Dermis microvascular lymphatic vessel endothelial cell (primary cell): Measurements from ENCODE around the gene HMHB1. TPM values are rescaled to one million over a fixed set of nuclear protein-coding genes. Genes with fewer than 3 reads are reported as not detected.
"Not testable (repeated sequence)": the region's sequence is repeated elsewhere in the genome, so short reads cannot be mapped to it uniquely, and the experiment has no call there.

ENCODE experiments used
- DNase-seq, 2 donors: peaks; one replicate each; pipeline versions ENCODE4 v3.0.0 to v3.0.0-alpha.2; 2010; ENCODE audit warnings: low read depth in 2 of 2
- total RNA-seq: library from RNA; depleted of rRNA; stranded (reverse); fragments of >200 nt; gene quantifications from 2 replicates; pipeline ENCODE4 v1.2.1, GENCODE V29; 2014

Gene HMHB1
- total RNA-seq, 1 donor from 2014 or later, result not detected

- DNase-seq, result no peak
Observed at GRCh38 chr5:143801252-143801939, 10.6 kb upstream of the HMHB1 start.

DNA sequence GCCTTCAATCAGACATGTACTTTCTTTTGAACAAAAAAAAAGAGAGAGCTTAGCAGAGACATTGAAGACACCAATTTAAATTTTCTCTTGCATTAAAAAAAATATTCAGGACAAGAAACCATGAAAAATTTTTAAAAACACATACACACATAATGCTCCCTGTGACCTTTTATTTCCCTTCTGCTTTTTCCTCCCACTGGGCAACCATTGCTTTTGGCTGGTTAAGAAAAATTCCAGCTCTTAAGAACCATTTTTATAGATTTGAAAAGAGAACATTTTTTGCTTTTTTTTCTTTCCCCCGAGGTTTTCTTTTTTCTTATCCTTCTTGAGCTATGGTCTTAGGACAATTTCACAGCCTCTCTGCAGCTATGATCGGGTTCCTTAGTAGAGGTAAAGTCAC, 6.1 kb upstream of the HMHB1 start:
- no peak for DNase-seq

DNA sequence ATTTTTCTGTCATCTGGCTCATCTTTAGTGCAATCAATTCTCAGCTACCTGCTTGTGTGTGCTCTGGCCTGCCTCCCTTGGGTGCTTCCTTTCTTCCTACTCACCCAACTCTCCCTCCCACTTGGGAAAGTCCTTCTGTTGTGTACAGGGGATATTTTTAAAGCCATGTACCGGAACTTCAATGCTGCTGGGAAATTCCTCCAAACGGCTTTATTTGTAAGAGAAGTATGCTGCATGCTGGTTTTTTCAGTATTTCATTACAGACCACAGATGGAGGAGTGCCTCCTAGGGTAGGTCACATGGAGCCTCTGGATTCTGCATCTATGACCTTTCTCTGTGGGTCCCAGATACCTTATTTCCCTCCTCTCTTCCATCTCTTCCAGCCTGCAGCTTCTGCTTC, 5.4 kb upstream of the HMHB1 start:
- no peak for DNase-seq

- DNase-seq, result no peak
Observed at GRCh38 chr5:143807401-143807800, 4.6 kb upstream of the HMHB1 start.

- not testable (repeated sequence) for DNase-seq
Observed at GRCh38 chr5:143816370-143816769, 4.4 kb downstream of the HMHB1 start.

DNA sequence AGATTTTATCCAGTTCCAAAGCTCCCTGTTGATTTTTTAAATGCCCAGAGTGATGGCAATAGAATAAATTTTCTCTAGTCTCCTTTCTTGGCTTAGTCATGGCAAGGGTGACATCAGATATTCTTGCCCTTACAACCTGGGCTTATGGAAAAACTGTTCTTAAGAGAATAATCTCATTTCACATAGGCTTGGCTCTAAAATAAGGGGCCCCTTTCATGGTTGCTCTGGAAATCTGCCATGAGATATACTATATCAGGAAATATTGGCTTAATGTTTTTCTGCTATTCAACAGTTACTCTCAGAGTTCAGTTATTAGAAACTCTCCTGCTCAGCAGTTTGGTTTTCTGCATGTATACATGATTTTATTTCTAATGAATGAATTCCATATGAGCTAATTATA, 7.8 kb downstream of the HMHB1 start:
- no peak for DNase-seq

DNA sequence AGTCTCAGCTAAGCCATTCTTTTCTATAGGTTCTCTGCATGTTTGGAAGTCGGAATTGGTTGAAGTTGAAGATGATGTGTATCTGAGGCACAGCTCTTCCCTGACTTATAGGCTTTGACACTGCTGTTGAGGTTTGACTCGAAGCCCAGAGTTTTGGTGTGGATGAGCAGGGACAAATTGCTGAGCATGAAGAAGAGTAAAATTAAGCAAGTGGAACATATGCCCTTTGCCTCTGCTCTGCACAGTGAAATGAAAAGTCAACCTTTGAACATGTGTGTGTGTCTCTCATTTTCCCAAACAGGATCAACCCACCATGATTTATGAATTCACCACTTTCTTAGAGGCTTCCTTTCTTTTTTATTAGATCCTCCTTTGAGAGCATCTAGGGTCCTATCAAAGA, 8.5 kb downstream of the HMHB1 start:
- DNase-seq, result no peak

DNA sequence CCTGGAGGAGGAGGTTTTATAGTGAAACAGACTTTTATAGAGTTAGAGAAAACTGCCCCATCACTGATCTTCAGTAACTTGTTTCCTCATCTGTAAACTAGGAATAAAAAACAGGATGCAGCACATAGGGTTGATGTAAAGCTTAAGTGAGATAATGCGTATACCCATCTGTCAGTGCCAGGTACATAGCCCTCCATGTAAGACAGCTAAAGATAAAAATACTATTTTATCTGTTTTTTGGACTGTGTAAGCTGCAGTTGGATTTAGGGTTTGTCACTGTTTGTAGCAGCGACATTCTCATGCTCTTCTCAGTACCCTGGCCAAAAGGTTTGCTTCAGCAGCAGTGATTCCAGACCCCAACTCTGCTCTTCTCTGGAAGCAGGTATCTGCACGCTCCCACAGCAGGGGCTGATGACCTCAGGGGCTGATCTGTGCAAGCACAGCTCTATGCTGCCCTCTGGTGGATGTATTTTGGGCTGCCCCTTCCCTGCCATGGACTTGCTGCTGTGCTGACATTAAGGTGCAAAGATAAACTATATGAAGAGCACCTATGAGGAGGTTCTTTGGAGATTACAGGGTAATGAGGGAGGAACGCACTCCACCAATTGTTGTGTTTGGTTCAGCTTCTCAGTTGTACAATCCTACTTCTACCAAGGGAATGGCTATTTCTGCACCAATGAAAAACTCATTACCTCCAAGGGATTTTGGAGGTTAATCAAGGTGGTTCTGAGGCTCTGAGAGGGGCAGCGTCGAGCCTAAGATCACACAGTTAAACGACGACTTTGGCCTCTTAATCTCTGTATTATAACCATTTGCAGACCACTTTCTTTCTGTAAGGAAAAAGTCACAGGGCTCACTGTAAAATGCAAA, 13.1 kb downstream of the HMHB1 start:
- DNase-seq, result peak; percentile 68 to 79

- DNase-seq, result no peak
Observed at GRCh38 chr5:143826951-143827444, 15.0 kb downstream of the HMHB1 start.

DNA sequence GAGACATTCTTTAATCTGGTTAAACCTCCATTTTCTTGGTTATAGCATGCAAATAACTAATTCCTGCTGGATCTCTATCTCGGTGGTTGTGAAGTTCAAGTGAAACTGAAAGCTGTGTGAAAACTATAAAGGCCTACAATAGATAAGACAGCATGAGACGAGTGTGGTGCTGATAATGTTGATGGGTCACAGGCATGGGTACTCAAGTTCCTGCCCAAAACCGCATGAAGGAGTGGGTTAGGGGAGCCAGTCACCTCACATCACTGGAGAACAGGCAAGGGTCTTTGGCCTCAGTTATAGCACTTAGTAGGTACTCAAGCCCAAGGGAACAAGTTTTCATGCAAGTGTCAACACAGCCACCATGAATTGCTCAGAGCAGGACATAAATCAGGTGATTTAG, 16.7 kb downstream of the HMHB1 start:
- DNase-seq, result no peak

DNA sequence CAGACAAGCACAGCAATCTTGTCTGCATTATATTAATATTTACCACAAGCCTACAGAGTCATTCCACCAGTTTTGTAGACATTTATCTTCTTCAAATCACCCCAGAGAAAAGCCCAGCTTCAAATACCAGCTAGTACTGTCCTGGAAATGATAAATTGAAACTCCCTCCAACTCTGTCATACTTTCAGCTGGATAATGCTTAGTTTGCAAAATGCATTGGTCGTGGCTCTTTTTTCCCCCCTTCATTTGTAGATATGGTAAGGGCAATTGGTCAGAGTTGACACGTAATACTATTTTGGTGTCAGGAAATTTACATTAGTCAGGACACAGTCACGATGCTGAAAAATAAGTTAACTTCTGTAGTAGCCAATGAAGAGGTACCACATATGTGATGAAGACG, 21.2 kb downstream of the HMHB1 start:
- no peak for DNase-seq

DNA sequence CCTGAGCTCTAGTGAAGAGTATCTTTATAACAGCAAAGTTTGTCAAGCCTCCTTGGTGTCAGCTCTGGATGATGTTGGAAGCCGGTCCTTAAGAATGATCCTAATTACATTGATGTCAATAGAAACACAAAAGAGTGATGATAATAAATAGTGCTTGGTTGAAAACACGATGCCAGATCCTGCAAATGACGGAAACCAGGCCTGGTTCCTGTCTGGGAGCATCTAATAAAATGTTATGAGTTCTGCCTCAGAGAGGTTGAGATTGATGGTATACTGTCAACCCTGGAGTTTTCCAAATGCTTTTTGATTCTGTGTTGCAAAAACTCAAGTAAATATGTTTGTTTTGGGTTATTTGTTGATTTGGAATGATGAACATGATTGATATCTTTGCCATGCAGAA, 23.3 kb downstream of the HMHB1 start:
- no peak for DNase-seq

GRCh38 chr5:143836161-143836725, 24.3 kb downstream of the HMHB1 start:
- DNase-seq, result no peak

DNA sequence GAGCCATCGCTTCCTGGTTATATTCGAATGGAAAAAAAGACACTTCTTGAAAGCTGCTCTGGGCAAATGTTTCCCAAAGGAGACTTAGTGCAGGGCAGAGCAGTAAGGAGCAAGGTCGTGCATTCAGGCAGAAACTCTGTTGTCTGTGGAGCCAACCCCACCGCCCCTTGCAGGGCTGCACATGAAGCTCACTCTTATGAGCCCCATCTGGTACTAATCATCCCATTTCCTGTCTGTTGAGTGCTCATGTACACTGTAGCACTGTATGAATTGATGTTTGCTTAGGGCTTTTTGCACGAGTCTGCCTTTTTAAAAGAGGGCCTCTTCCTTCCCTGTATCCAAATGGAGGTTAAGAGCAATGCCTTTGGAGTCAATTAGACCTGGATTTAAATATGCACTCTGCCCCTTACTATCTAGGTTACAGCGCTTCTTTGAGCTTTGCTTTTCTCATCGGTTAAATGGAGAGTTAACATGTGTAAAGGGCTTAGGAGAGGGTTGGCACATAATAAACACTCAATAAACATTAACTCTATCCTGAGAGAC, 25.4 kb downstream of the HMHB1 start:
- DNase-seq, result no peak

- no peak for DNase-seq
Observed at GRCh38 chr5:143841446-143841845, 29.5 kb downstream of the HMHB1 start.

DNA sequence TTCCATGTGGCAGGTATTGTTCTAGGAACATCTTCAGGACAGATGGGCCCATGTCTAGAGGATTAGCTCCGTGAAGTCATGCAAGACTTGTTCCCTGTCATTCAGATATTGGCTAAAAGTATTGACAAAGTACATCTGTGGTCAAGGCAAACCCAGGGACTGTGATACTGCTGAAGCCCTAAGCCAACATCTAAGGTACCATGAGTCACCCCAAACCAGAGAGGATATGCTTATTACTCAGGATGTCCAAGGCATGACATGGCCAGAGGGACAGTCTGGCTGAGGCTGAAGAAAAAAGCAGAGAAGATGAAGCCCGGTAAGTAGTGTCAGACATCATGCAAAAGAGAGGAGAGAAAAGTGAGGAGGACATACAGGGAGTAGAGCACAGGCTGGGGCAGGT, 31.0 kb downstream of the HMHB1 start:
- no peak for DNase-seq

DNA sequence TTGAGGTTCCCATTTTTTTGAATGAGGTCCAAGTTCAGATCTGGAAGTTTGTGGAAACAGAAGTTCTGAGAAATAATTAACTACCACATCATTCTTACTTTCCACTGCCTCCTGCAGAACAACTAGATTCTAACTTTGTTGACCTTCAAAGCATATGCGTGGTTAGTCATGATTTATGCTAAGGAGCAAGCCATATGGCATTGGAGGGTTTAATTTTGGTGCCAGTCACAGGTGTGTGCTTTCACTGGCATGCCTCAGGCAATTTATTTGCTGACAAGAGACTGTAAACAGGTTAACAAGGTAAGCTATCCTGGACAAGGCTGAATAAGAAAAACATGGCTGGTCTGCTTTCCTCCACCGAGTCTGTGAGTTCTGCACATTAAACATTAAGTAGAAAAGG, 31.5 kb downstream of the HMHB1 start:
- no peak for DNase-seq

DNA sequence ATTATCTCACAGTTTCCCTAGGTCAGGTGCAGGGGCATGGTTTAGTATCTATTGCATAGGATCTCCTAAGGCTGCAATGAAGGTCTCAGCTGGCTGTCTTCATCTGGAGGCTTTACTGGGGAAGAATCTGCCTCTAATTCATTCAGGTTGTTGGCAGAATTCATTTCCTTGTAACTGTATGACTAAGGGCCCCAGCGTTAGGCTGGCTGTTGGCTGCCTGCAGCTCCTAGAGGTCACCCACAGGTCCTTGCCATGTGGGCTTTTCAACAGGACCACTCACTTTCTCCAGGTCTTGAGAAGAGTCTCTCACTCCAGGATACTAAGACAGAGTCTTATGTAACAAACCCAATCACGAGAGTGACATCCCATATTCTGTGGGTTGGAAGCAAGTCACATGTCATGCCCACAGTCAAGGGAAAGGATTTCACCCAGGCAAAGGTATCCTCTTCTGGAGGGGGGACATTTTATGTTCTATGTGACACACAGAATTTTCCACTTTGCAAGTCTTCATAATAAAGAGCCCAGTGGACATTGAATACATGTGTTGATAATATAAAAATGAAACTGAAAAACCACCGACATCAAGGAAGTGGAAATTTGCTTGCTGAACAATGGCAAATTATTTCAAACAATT, 38.2 kb downstream of the HMHB1 start:
- no peak for DNase-seq

- no peak for DNase-seq
Observed at GRCh38 chr5:143851383-143851782, 39.4 kb downstream of the HMHB1 start.

GRCh38 chr5:143860211-143860610, 48.2 kb downstream of the HMHB1 start:
- no peak for DNase-seq

- DNase-seq, result no peak
Observed at GRCh38 chr5:143862271-143862670, 50.3 kb downstream of the HMHB1 start.
